ENCODE data around the gene TREML1. TPM values are rescaled to one million over a fixed set of nuclear protein-coding genes. Genes with fewer than 3 reads are reported as not detected.

The TREML1 gene
- total and polyA plus RNA-seq, 2 donors (not counting 1 experiment from before 2014, with no cell fraction given), result 0.07 TPM; not detected in 1

DNA sequence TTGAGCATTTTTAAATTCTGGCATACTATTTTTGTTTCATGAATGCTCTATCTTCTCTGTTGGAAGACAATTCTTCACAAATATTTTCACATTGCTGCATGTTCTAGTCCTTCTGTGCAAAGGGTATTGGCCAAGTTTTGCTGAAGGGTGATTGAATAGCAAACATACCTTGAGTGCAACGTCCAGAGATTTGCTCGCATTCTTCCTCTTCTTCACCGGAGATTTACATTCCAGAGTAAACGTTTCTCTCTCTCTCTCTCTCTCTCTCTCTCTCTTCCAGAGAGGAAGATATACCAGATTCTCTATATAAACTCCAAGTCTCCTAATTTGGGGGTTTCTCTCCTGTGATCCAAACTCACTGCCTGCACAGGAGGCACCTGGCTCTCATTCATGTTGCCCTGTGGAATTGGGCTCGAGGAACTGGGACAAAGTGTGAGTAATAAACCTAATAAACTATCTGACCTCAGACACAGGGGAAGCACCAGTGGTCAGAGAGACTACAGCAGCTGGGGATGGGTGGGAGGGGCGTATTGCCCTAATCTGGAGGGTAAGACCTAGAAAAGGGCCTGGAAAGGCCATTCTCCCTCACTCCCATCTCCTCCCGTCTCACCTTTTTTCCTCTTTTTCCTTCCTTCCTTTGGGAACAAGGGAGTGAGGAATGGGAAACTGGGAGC lies 1.1 kb upstream of the TREML1 start:
- ChIA-PET CTCF (no interaction called here), POLR2A (no interaction called here)
- H3K4me3 Mint-ChIP-seq, result no peak overlapping the region
- no peak overlapping the region for H3K27ac ChIP-seq (ENCODE audit: low read length in 2 of 2)
- intact Hi-C loops (cut with micrococcal nuclease), result no loop called here
- no peaks in the 10 kb centered on the region for H3K79me2 ChIP-seq (ENCODE audit: control insufficient read depth, insufficient read depth, low read length)
- H3K27ac Mint-ChIP-seq, result no peak overlapping the region
- H3K4me1 ChIP-seq (ENCODE audit: control insufficient read depth in 2 of 2, insufficient read depth in 2 of 2, low read length in 2 of 2), result no peaks in the 10 kb centered on the region
- no peaks in the 10 kb centered on the region for H3K4me1 Mint-ChIP-seq
- no peaks in the 10 kb centered on the region for H3K36me3 ChIP-seq (replicated peaks in 1 of 2; ENCODE audit: control extremely low read depth in 1 of 2, control insufficient read depth in 1 of 2, extremely low read depth in 1 of 2, insufficient read depth in 2 of 2, low read length in 1 of 2)
- TF ChIP-seq EZH2 (IDR thresholded peaks at IDR 0.05; ENCODE audit: borderline replicate concordance, insufficient read depth, low read depth, low read length, poor library complexity, severe bottlenecking), result no peak
- TF ChIP-seq, protein P1, sequence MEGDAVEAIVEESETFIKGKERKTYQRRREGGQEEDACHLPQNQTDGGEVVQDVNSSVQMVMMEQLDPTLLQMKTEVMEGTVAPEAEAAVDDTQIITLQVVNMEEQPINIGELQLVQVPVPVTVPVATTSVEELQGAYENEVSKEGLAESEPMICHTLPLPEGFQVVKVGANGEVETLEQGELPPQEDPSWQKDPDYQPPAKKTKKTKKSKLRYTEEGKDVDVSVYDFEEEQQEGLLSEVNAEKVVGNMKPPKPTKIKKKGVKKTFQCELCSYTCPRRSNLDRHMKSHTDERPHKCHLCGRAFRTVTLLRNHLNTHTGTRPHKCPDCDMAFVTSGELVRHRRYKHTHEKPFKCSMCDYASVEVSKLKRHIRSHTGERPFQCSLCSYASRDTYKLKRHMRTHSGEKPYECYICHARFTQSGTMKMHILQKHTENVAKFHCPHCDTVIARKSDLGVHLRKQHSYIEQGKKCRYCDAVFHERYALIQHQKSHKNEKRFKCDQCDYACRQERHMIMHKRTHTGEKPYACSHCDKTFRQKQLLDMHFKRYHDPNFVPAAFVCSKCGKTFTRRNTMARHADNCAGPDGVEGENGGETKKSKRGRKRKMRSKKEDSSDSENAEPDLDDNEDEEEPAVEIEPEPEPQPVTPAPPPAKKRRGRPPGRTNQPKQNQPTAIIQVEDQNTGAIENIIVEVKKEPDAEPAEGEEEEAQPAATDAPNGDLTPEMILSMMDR (IDR thresholded peaks at IDR 0.05), result no peak
- no peak overlapping the region for H3K4me3 ChIP-seq (ENCODE audit: control extremely low read depth in 1 of 5, extremely low read depth in 1 of 5, insufficient read depth in 1 of 5, low read depth in 2 of 5, low read length in 4 of 5)
- no peak overlapping the region for H3K4me2 ChIP-seq (replicated peaks; ENCODE audit: low read depth, low read length, poor library complexity, severe bottlenecking)
- DNase-seq (no peak), ATAC-seq (ENCODE audit: low read depth) (no peak)
- no peak overlapping the region for H3K9ac ChIP-seq (ENCODE audit: low read length)
- peaks cover 0 to 4% (median 0%) of the 10 kb centered on the region in 3 donors for H3K9me3 ChIP-seq (ENCODE audit: control extremely low read depth in 1 of 3, control insufficient read depth in 2 of 3, insufficient read depth in 1 of 3, low read length in 2 of 3)
- H2AFZ ChIP-seq (ENCODE audit: insufficient read depth, low read depth, low read length, poor library complexity, severe bottlenecking), result no peak overlapping the region
- peaks cover 23% of the 10 kb centered on the region for H3K27me3 Mint-ChIP-seq
- peaks cover 0 to 7% (median 2%) of the 10 kb centered on the region in 4 experiments for H3K27me3 ChIP-seq (replicated peaks in 1 of 4; ENCODE audit: control extremely low read depth in 1 of 4, control insufficient read depth in 3 of 4, insufficient read depth in 4 of 4, low read length in 3 of 4)
- no peaks in the 10 kb centered on the region for H4K20me1 ChIP-seq (ENCODE audit: control insufficient read depth, insufficient read depth, low read length, poor library complexity, severe bottlenecking)
- no peaks in the 10 kb centered on the region for H3K9me3 Mint-ChIP-seq (ENCODE audit: insufficient read depth)
- no CpG with 5 or more reads among the region's 7 CpGs for WGBS (ENCODE audit: insufficient coverage)

DNA sequence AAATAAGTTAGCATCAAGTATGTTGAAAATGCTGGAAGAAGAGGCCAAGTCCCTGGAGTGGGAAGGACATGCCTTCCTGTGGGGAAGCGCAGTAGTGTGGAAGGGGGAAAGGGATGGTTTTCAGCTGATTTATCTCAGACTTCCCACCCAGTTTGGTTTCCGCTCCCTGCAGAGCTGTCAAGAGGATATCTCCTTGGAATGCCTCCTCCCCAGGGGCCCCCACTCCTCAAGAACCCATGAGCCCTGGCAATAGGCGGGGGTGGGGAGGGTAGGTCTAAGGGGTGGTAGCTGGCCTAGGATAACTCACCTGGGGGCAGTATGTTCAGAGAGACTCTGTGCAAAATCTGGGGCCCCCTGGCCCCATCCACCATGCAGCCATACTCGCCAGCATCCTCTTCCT lies 696 bp downstream of the TREML1 start:
- no peaks in the 10 kb centered on the region for H3K27me3 ChIP-seq (replicated peaks in 1 of 4; ENCODE audit: control extremely low read depth in 1 of 4, control insufficient read depth in 3 of 4, insufficient read depth in 4 of 4, low read length in 3 of 4)
- Mint-ChIP-seq H3K4me1 (no peaks in the 10 kb centered on the region), H3K9me3 (ENCODE audit: insufficient read depth) (no peaks in the 10 kb centered on the region), H3K27me3 (peaks cover 19% of the 10 kb centered on the region), H3K27ac (no peak overlapping the region), H3K4me3 (no peak overlapping the region)
- WGBS (ENCODE audit: insufficient coverage), result 86% methylated on average over 2 of the region's 4 CpGs
- no peak for DNase-seq
- no peak overlapping the region for H3K9ac ChIP-seq (ENCODE audit: low read length)
- H3K4me1 ChIP-seq (ENCODE audit: control insufficient read depth in 2 of 2, insufficient read depth in 2 of 2, low read length in 2 of 2), result no peaks in the 10 kb centered on the region
- ATAC-seq (ENCODE audit: low read depth), result no peak
- no peaks in the 10 kb centered on the region for H4K20me1 ChIP-seq (ENCODE audit: control insufficient read depth, insufficient read depth, low read length, poor library complexity, severe bottlenecking)
- H3K9me3 ChIP-seq (ENCODE audit: control extremely low read depth in 1 of 3, control insufficient read depth in 2 of 3, insufficient read depth in 1 of 3, low read length in 2 of 3), result no peaks in the 10 kb centered on the region
- H3K4me2 ChIP-seq (replicated peaks; ENCODE audit: low read depth, low read length, poor library complexity, severe bottlenecking), result no peak overlapping the region
- H3K27ac ChIP-seq (ENCODE audit: low read length in 2 of 2), result no peak overlapping the region
- intact Hi-C loops (cut with micrococcal nuclease), result no loop called here
- CTCF ChIA-PET, result interaction anchor here (0.7 kb wide), 1 partner anchor 8 kb away, joined by 3 read pairs; no protein-coding TSS in a partner anchor
- H3K36me3 ChIP-seq (replicated peaks in 1 of 2; ENCODE audit: control extremely low read depth in 1 of 2, control insufficient read depth in 1 of 2, extremely low read depth in 1 of 2, insufficient read depth in 2 of 2, low read length in 1 of 2), result no peaks in the 10 kb centered on the region
- no peak overlapping the region for H2AFZ ChIP-seq (ENCODE audit: insufficient read depth, low read depth, low read length, poor library complexity, severe bottlenecking)
- POLR2A ChIA-PET, result no interaction called here
- H3K79me2 ChIP-seq (ENCODE audit: control insufficient read depth, insufficient read depth, low read length), result no peaks in the 10 kb centered on the region
- no peak for TF ChIP-seq EZH2 (IDR thresholded peaks at IDR 0.05; ENCODE audit: borderline replicate concordance, insufficient read depth, low read depth, low read length, poor library complexity, severe bottlenecking)
- TF ChIP-seq, protein P1 (IDR thresholded peaks at IDR 0.05), result no peak
- no peak overlapping the region for H3K4me3 ChIP-seq (ENCODE audit: control extremely low read depth in 1 of 5, extremely low read depth in 1 of 5, insufficient read depth in 1 of 5, low read depth in 2 of 5, low read length in 4 of 5)

Measured in B cell (primary cell).